ENCODE measurements around the gene KMT2E. TPM values are rescaled to one million over a fixed set of nuclear protein-coding genes. Genes with fewer than 3 reads are reported as not detected.

KMT2E gene
- total RNA-seq, 1 experiment from 2014 or later, result 52.3 TPM

GRCh38 chr7:105107458-105107857 lies 93.5 kb downstream of the KMT2E start:
- Mint-ChIP-seq H3K4me3 (no peak overlapping the region), H3K4me1 (0 out of 2 replicates have a peak, but pooled peaks cover 2% of the 10 kb centered on the region), H3K36me3 (peaks cover 79% of the 10 kb centered on the region), H3K9me3 (no peaks in the 10 kb centered on the region), H3K27me3 (ENCODE audit: low read depth) (no peaks in the 10 kb centered on the region), H3K27ac (no peak overlapping the region)
- ChIA-PET CTCF (no interaction called here), POLR2A (no interaction called here)
- TF ChIP-seq, protein P1, sequence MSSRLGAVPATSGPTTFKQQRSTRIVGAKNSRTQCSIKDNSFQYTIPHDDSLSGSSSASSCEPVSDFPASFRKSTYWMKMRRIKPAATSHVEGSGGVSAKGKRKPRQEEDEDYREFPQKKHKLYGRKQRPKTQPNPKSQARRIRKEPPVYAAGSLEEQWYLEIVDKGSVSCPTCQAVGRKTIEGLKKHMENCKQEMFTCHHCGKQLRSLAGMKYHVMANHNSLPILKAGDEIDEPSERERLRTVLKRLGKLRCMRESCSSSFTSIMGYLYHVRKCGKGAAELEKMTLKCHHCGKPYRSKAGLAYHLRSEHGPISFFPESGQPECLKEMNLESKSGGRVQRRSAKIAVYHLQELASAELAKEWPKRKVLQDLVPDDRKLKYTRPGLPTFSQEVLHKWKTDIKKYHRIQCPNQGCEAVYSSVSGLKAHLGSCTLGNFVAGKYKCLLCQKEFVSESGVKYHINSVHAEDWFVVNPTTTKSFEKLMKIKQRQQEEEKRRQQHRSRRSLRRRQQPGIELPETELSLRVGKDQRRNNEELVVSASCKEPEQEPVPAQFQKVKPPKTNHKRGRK (CRISPR knock-in tag; IDR thresholded peaks at IDR 0.05; ENCODE audit: borderline replicate concordance), result no peak
- TF ChIP-seq ZNF263 (CRISPR knock-in tag; IDR thresholded peaks at IDR 0.05; ENCODE audit: low read depth) (no peak), ZNF396 (CRISPR knock-in tag; IDR thresholded peaks at IDR 0.05; ENCODE audit: borderline replicate concordance) (no peak), CBFB (CRISPR knock-in tag; IDR thresholded peaks at IDR 0.05; ENCODE audit: low read depth) (no peak), TP53 (CRISPR knock-in tag; IDR thresholded peaks at IDR 0.05) (no peak), ZNF232 (CRISPR knock-in tag; IDR thresholded peaks at IDR 0.05) (no peak), E2F5 (CRISPR knock-in tag; IDR thresholded peaks at IDR 0.05) (no peak), ZNF671 (CRISPR knock-in tag; IDR thresholded peaks at IDR 0.05) (no peak), ZNF317 (CRISPR knock-in tag; IDR thresholded peaks at IDR 0.05; ENCODE audit: borderline replicate concordance, low read depth) (no peak), IRF2 (CRISPR knock-in tag; IDR thresholded peaks at IDR 0.05; ENCODE audit: borderline replicate concordance, low read depth) (no peak), MXD4 (CRISPR knock-in tag; IDR thresholded peaks at IDR 0.05; ENCODE audit: borderline replicate concordance) (no peak), RELA (CRISPR knock-in tag; IDR thresholded peaks at IDR 0.05; ENCODE audit: borderline replicate concordance) (no peak), HMGA2 (CRISPR knock-in tag; IDR thresholded peaks at IDR 0.05) (no peak), E2F1 (CRISPR knock-in tag; IDR thresholded peaks at IDR 0.05) (no peak), KAT7 (CRISPR knock-in tag; IDR thresholded peaks at IDR 0.05; ENCODE audit: borderline replicate concordance) (no peak), EMX1 (CRISPR knock-in tag; IDR thresholded peaks at IDR 0.05) (no peak)
- TF ChIP-seq, protein P2, sequence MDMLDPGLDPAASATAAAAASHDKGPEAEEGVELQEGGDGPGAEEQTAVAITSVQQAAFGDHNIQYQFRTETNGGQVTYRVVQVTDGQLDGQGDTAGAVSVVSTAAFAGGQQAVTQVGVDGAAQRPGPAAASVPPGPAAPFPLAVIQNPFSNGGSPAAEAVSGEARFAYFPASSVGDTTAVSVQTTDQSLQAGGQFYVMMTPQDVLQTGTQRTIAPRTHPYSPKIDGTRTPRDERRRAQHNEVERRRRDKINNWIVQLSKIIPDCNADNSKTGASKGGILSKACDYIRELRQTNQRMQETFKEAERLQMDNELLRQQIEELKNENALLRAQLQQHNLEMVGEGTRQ (CRISPR knock-in tag; IDR thresholded peaks at IDR 0.05), result no peak
- TF ChIP-seq, protein P3, sequence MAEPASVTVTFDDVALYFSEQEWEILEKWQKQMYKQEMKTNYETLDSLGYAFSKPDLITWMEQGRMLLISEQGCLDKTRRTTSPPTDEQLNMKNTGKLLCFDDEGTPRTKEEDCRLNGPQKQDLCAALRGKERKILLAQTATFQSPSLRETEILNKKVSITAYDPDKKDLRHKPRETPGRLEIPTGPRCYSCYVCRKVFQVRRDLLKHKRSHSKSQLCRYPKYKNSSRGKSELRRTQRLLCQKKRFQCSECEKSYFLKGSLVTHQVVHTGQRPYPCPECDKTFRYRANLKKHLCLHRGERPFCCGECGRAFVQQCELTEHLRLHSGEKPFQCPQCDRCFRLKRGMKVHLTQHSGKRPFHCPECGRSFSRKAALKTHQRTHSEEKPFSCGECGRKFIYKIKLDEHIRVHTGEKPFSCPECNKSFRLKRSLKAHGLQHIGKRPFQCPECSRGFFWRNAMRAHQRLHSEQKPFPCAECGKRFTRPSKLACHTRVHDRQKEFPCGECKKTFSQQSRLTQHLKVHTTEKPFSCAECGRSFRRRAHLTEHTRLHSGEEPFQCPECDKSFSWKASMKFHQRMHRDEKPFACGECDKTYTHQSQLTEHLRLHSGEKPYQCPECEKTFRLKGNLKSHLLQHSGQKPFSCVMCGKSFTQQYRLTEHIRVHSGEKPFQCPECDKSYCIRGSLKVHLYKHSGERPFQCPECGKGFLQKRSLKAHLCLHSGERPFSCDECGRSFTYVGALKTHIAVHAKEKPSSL (CRISPR knock-in tag; conservative IDR thresholded peaks at IDR 0.05), result no peak
- DNase-seq (ENCODE audit: low spot score), result no peak
- no peak for ATAC-seq
